ENCODE results near the gene ACIN1. TPM values are rescaled to one million over a fixed set of nuclear protein-coding genes. Genes with fewer than 3 reads are reported as not detected.

The ACIN1 gene
- total RNA-seq, 1 donor from 2014 or later: 458 TPM

GRCh38 chr14:23139874-23140273, 44.9 kb upstream of the ACIN1 start:
- H3K27ac Mint-ChIP-seq: no peak overlapping the region
- no peak overlapping the region for H3K4me3 Mint-ChIP-seq (ENCODE audit: low read depth)
- peaks cover 7% of the 10 kb centered on the region for H3K4me1 Mint-ChIP-seq (ENCODE audit: low read depth)
- no peaks in the 10 kb centered on the region for H3K27me3 Mint-ChIP-seq
- DNase-seq (ENCODE audit: low spot score, unreplicated experiment): no peak
- no peaks in the 10 kb centered on the region for H3K36me3 Mint-ChIP-seq (ENCODE audit: insufficient read depth)
- TF ChIP-seq CTCF (IDR thresholded peaks at IDR 0.05; ENCODE audit: unreplicated experiment): no peak
- no peaks in the 10 kb centered on the region for H3K9me3 Mint-ChIP-seq (ENCODE audit: low read depth)

GRCh38 chr14:23137813-23138535, 43.0 kb upstream of the ACIN1 start:
- Mint-ChIP-seq H3K4me3 (ENCODE audit: low read depth) (no peak overlapping the region), H3K9me3 (ENCODE audit: low read depth) (no peaks in the 10 kb centered on the region), H3K27ac (no peak overlapping the region), H3K27me3 (no peaks in the 10 kb centered on the region), H3K36me3 (ENCODE audit: insufficient read depth) (no peaks in the 10 kb centered on the region), H3K4me1 (ENCODE audit: low read depth) (peaks cover 7% of the 10 kb centered on the region)
- no peak for DNase-seq (ENCODE audit: low spot score, unreplicated experiment)
- TF ChIP-seq CTCF (IDR thresholded peaks at IDR 0.05; ENCODE audit: unreplicated experiment): no peak

- no peak for TF ChIP-seq CTCF (IDR thresholded peaks at IDR 0.05; ENCODE audit: unreplicated experiment)
Observed at GRCh38 chr14:23137192-23137812, 42.4 kb upstream of the ACIN1 start.

GRCh38 chr14:23136566-23137133, 41.7 kb upstream of the ACIN1 start:
- Mint-ChIP-seq H3K4me1 (ENCODE audit: low read depth) (peaks cover 7% of the 10 kb centered on the region), H3K27me3 (no peaks in the 10 kb centered on the region), H3K4me3 (ENCODE audit: low read depth) (no peak overlapping the region), H3K36me3 (ENCODE audit: insufficient read depth) (no peaks in the 10 kb centered on the region), H3K27ac (no peak overlapping the region), H3K9me3 (ENCODE audit: low read depth) (no peaks in the 10 kb centered on the region)
- no peak for DNase-seq (ENCODE audit: low spot score, unreplicated experiment)
- no peak for TF ChIP-seq CTCF (IDR thresholded peaks at IDR 0.05; ENCODE audit: unreplicated experiment)

More at GRCh38 chr14:23137192-23137812, 42.4 kb upstream of the ACIN1 start:
- H3K27ac Mint-ChIP-seq: no peak overlapping the region
- no peak overlapping the region for H3K4me3 Mint-ChIP-seq (ENCODE audit: low read depth)
- peaks cover 7% of the 10 kb centered on the region for H3K4me1 Mint-ChIP-seq (ENCODE audit: low read depth)
- no peaks in the 10 kb centered on the region for H3K27me3 Mint-ChIP-seq
- H3K9me3 Mint-ChIP-seq (ENCODE audit: low read depth): no peaks in the 10 kb centered on the region
- H3K36me3 Mint-ChIP-seq (ENCODE audit: insufficient read depth): no peaks in the 10 kb centered on the region
- DNase-seq (ENCODE audit: low spot score, unreplicated experiment): no peak

- Mint-ChIP-seq H3K36me3 (ENCODE audit: insufficient read depth) (peaks cover 4% of the 10 kb centered on the region), H3K9me3 (ENCODE audit: low read depth) (no peaks in the 10 kb centered on the region), H3K27me3 (no peaks in the 10 kb centered on the region), H3K27ac (no peak overlapping the region), H3K4me3 (ENCODE audit: low read depth) (no peak overlapping the region), H3K4me1 (ENCODE audit: low read depth) (peaks cover 3% of the 10 kb centered on the region)
- no peak for TF ChIP-seq CTCF (IDR thresholded peaks at IDR 0.05; ENCODE audit: unreplicated experiment)
- no peak for DNase-seq (ENCODE audit: low spot score, unreplicated experiment)
Observed at GRCh38 chr14:23132970-23133369, 38.0 kb upstream of the ACIN1 start.
